Measurements from ENCODE around the gene SIRT7.

Gene SIRT7

GRCh38 chr17:81865733-81866439, 52.1 kb downstream of the SIRT7 start:
- DNase-seq (ENCODE audit: low read depth, low spot score), result no peak
- no peak overlapping the region for H3K4me3 ChIP-seq (ENCODE audit: low read depth, low read length)
- in situ Hi-C loops (cut with HindIII; ENCODE audit: low sequenced_read_pairs), result no loop called here
- no peak for TF ChIP-seq CTCF (IDR thresholded peaks at IDR 0.05; ENCODE audit: low read depth, low read length)

GRCh38 chr17:81865358-81865732, 52.6 kb downstream of the SIRT7 start:
- no peak for TF ChIP-seq CTCF (IDR thresholded peaks at IDR 0.05; ENCODE audit: low read depth, low read length)
- no peak for DNase-seq (ENCODE audit: low read depth, low spot score)
- H3K4me3 ChIP-seq (ENCODE audit: low read depth, low read length), result no peak overlapping the region
- in situ Hi-C loops (cut with HindIII; ENCODE audit: low sequenced_read_pairs), result no loop called here

GRCh38 chr17:81863833-81864768, 53.9 kb downstream of the SIRT7 start:
- no peak overlapping the region for H3K4me3 ChIP-seq (ENCODE audit: low read depth, low read length)
- no peak for DNase-seq (ENCODE audit: low read depth, low spot score)
- in situ Hi-C loops (cut with HindIII; ENCODE audit: low sequenced_read_pairs), result no loop called here
- no peak for TF ChIP-seq CTCF (IDR thresholded peaks at IDR 0.05; ENCODE audit: low read depth, low read length)

GRCh38 chr17:81863123-81863675, 54.8 kb downstream of the SIRT7 start:
- TF ChIP-seq CTCF (IDR thresholded peaks at IDR 0.05; ENCODE audit: low read depth, low read length), result no peak
- no peak for DNase-seq (ENCODE audit: low read depth, low spot score)
- in situ Hi-C loops (cut with HindIII; ENCODE audit: low sequenced_read_pairs), result no loop called here
- H3K4me3 ChIP-seq (ENCODE audit: low read depth, low read length), result no peak overlapping the region
